GM12891 (cell line): ENCODE data around the gene ZNG1A.
"Not testable (repeated sequence)": the region's sequence is repeated elsewhere in the genome, so short reads cannot be mapped to it uniquely, and the experiment has no call there.

Experiments used
- POLR2A ChIP-seq: IDR thresholded peaks from 2 replicates; pipeline ENCODE4 v1.6.1; 2011; ENCODE audit warnings: low read depth, low read length, control low read depth
- POLR2AphosphoS5 ChIP-seq: IDR thresholded peaks from 2 replicates; pipeline ENCODE4 v1.6.1; 2011; ENCODE audit warnings: low read depth, low read length, control low read depth

DNA sequence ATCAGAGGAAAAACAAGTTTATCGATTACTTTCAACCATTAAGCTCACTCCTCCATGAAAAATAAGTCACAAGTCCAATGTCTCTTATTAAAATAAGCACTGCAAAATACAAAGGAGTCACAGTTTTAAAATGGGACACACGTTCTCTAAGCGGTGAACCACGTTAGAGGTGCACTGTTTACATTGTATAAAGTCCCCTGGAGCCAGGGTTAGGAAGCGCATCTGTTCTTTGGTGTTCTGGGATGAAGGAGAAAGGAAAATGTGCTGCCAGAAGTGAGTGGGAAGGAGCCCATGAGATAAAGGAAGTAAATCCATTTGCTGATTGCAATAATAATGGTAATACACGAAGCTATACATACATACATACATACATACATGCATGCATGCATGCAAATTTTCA lies 91.0 kb downstream of the ZNG1A start:
- not testable (repeated sequence) for TF ChIP-seq POLR2AphosphoS5, POLR2A
